ENCODE data around the gene MAB21L2.

Gene MAB21L2

GRCh38 chr4:150624055-150624454, 42.1 kb downstream of the MAB21L2 start:
- no peak for DNase-seq

DNA sequence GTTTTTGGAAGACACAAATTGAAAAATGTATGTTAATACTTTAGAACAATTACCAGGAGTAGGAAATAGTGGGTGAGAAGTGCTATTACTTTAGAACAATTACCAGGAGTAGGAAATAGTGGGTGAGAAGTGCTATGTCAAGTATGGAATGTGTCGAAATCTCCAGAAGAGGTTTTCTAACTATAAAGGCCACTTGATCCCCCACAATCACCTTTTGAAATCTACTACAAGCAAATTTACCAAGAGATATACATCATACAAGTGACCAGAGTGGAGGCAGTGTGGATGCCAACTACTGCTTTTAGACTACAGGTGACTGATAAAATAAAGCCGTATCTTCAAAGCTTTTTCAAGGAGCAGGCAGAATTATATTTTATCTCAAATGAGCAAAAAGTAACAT, 43.1 kb downstream of the MAB21L2 start:
- DNase-seq = no peak

GRCh38 chr4:150628073-150628472, 46.1 kb downstream of the MAB21L2 start:
- DNase-seq = no peak

GRCh38 chr4:150632639-150633038, 50.7 kb downstream of the MAB21L2 start:
- DNase-seq = no peak
